ENCODE measurements around the gene IL12RB2. TPM values are rescaled to one million over a fixed set of nuclear protein-coding genes. Genes with fewer than 3 reads are reported as not detected.

IL12RB2 gene
- total and polyA plus RNA-seq, 2 of the 13 experiments (the other 11 are each of a cell fraction or from before 2014, with no cell fraction given) = not detected

DNA sequence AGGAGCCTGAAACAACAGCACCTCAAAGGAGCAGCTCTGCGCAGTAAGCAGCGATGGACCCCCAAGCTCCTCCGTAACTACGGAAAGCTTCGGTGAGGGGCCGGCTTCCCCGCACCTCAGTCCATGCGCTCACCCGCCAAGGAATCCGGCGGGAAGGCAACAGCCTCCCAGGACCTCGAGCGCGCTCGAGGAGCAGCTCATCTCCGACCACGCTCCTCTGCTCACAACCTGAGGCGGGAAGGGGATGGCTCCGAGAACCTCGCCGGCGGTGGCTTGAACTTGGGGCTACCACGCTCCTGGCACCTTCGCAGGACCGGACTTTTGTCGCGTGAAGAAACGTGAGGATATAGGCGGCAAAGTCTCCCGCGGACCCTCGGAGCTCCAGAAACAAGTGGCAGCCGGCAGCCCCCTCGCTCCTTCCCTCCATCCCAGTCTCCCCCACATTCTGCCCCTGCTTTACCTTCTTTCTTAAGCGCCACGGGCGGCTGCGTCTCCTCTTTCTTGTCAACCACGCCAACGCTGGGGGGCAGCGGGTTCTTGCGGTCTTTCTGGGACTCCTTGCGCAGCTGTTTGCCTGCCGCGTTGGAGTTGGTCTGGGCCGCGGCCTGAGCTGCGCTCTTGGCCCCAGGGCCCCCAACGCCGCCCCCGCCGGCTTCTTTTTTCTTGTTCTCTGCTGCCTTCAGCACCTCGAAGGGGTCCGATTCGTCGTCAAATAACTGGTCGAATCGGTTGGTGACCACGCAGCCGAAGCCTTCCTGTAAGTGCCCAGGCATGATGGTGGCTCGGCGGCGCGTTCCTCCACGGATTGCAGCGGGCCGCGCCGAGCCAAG is 122.1 kb downstream of the IL12RB2 start (continued):
- TF ChIP-seq, protein P1, sequence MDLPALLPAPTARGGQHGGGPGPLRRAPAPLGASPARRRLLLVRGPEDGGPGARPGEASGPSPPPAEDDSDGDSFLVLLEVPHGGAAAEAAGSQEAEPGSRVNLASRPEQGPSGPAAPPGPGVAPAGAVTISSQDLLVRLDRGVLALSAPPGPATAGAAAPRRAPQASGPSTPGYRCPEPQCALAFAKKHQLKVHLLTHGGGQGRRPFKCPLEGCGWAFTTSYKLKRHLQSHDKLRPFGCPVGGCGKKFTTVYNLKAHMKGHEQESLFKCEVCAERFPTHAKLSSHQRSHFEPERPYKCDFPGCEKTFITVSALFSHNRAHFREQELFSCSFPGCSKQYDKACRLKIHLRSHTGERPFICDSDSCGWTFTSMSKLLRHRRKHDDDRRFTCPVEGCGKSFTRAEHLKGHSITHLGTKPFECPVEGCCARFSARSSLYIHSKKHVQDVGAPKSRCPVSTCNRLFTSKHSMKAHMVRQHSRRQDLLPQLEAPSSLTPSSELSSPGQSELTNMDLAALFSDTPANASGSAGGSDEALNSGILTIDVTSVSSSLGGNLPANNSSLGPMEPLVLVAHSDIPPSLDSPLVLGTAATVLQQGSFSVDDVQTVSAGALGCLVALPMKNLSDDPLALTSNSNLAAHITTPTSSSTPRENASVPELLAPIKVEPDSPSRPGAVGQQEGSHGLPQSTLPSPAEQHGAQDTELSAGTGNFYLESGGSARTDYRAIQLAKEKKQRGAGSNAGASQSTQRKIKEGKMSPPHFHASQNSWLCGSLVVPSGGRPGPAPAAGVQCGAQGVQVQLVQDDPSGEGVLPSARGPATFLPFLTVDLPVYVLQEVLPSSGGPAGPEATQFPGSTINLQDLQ (CRISPR knock-in tag; IDR thresholded peaks at IDR 0.05) = no peak
- TF ChIP-seq ZSCAN20 (CRISPR knock-in tag; IDR thresholded peaks at IDR 0.05; ENCODE audit: borderline replicate concordance) (no peak), ZNF335 (CRISPR knock-in tag; IDR thresholded peaks at IDR 0.05) (no peak), MTA3 (CRISPR knock-in tag; IDR thresholded peaks at IDR 0.05) (no peak), HMG20A (CRISPR knock-in tag; IDR thresholded peaks at IDR 0.05; ENCODE audit: borderline replicate concordance) (no peak), DNMT1 (CRISPR knock-in tag; IDR thresholded peaks at IDR 0.05) (no peak), NKX3-1 (CRISPR knock-in tag; IDR thresholded peaks at IDR 0.05) (no peak), POLR2A (IDR thresholded peaks at IDR 0.05; ENCODE audit: insufficient read depth in 1 of 2, low read depth in 2 of 2, low read length in 2 of 2) (peak in 1 of 2 experiments; percentile 15; a peak in 2 of 4 replicates), MEIS2 (CRISPR knock-in tag; IDR thresholded peaks at IDR 0.05) (0 out of 2 replicates have a peak, but pooled peaks have one; percentile 41), GATA4 (IDR thresholded peaks at IDR 0.05; ENCODE audit: borderline replicate concordance, low read depth) (0 out of 2 replicates have a peak, but pooled peaks have one; percentile 9), SUZ12 (IDR thresholded peaks at IDR 0.05; ENCODE audit: low read depth, low read length) (no peak), XBP1 (CRISPR knock-in tag; IDR thresholded peaks at IDR 0.05) (no peak), ZNF101 (CRISPR knock-in tag; IDR thresholded peaks at IDR 0.05; ENCODE audit: borderline replicate concordance, low read depth) (0 out of 2 replicates have a peak, but pooled peaks have one; percentile 22), TARDBP (CRISPR knock-in tag; IDR thresholded peaks at IDR 0.05) (no peak), ZNF432 (CRISPR knock-in tag; IDR thresholded peaks at IDR 0.05; ENCODE audit: borderline replicate concordance) (no peak)
- TF ChIP-seq, protein P2, sequence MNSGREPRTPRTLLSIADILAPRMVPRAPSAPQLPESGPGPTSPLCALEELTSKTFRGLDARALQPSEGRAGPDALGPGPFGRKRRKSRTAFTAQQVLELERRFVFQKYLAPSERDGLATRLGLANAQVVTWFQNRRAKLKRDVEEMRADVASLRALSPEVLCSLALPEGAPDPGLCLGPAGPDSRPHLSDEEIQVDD (CRISPR knock-in tag; IDR thresholded peaks at IDR 0.05; ENCODE audit: borderline replicate concordance) = no peak
- TF ChIP-seq, protein P3, sequence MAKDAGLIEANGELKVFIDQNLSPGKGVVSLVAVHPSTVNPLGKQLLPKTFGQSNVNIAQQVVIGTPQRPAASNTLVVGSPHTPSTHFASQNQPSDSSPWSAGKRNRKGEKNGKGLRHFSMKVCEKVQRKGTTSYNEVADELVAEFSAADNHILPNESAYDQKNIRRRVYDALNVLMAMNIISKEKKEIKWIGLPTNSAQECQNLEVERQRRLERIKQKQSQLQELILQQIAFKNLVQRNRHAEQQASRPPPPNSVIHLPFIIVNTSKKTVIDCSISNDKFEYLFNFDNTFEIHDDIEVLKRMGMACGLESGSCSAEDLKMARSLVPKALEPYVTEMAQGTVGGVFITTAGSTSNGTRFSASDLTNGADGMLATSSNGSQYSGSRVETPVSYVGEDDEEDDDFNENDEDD (CRISPR knock-in tag; IDR thresholded peaks at IDR 0.05; ENCODE audit: borderline replicate concordance) = peak; percentile 10; the same call in 1 of the 2 replicates
- TF ChIP-seq, protein P4, sequence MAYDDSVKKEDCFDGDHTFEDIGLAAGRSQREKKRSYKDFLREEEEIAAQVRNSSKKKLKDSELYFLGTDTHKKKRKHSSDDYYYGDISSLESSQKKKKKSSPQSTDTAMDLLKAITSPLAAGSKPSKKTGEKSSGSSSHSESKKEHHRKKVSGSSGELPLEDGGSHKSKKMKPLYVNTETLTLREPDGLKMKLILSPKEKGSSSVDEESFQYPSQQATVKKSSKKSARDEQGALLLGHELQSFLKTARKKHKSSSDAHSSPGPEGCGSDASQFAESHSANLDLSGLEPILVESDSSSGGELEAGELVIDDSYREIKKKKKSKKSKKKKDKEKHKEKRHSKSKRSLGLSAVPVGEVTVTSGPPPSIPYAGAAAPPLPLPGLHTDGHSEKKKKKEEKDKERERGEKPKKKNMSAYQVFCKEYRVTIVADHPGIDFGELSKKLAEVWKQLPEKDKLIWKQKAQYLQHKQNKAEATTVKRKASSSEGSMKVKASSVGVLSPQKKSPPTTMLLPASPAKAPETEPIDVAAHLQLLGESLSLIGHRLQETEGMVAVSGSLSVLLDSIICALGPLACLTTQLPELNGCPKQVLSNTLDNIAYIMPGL (CRISPR knock-in tag; IDR thresholded peaks at IDR 0.05; ENCODE audit: borderline replicate concordance in 1 of 2, low read depth in 1 of 2) = 0 out of 4 replicates have a peak, but pooled peaks of 1 of the 2 experiments have one; percentile 19
- TF ChIP-seq, protein P5, sequence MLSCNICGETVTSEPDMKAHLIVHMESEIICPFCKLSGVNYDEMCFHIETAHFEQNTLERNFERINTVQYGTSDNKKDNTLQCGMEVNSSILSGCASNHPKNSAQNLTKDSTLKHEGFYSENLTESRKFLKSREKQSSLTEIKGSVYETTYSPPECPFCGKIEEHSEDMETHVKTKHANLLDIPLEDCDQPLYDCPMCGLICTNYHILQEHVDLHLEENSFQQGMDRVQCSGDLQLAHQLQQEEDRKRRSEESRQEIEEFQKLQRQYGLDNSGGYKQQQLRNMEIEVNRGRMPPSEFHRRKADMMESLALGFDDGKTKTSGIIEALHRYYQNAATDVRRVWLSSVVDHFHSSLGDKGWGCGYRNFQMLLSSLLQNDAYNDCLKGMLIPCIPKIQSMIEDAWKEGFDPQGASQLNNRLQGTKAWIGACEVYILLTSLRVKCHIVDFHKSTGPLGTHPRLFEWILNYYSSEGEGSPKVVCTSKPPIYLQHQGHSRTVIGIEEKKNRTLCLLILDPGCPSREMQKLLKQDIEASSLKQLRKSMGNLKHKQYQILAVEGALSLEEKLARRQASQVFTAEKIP (CRISPR knock-in tag; IDR thresholded peaks at IDR 0.05; ENCODE audit: borderline replicate concordance) = no peak
